ENCODE results near the gene HRCT1. TPM values are rescaled to one million over a fixed set of nuclear protein-coding genes. Genes with fewer than 3 reads are reported as not detected.
A peak's percentile ranks its signal among the peaks of the same experiment; 100 is the strongest.
"Not testable (repeated sequence)": the region's sequence is repeated elsewhere in the genome, so short reads cannot be mapped to it uniquely, and the experiment has no call there.

The HRCT1 gene
- total RNA-seq, 2 donors from 2014 or later: 4.9 to 12.5 TPM

- H3K4me3 ChIP-seq: no peak overlapping the region
- no peaks in the 10 kb centered on the region for H3K27me3 ChIP-seq
- peak; percentile 86 for DNase-seq (ENCODE audit: low spot score)
- no peak overlapping the region for H3K27ac ChIP-seq
- TF ChIP-seq, protein P1, sequence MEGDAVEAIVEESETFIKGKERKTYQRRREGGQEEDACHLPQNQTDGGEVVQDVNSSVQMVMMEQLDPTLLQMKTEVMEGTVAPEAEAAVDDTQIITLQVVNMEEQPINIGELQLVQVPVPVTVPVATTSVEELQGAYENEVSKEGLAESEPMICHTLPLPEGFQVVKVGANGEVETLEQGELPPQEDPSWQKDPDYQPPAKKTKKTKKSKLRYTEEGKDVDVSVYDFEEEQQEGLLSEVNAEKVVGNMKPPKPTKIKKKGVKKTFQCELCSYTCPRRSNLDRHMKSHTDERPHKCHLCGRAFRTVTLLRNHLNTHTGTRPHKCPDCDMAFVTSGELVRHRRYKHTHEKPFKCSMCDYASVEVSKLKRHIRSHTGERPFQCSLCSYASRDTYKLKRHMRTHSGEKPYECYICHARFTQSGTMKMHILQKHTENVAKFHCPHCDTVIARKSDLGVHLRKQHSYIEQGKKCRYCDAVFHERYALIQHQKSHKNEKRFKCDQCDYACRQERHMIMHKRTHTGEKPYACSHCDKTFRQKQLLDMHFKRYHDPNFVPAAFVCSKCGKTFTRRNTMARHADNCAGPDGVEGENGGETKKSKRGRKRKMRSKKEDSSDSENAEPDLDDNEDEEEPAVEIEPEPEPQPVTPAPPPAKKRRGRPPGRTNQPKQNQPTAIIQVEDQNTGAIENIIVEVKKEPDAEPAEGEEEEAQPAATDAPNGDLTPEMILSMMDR (IDR thresholded peaks at IDR 0.05): peak; percentile 96 to 97
- no peaks in the 10 kb centered on the region for H3K4me1 ChIP-seq
- peaks cover 0 to 3% of the 10 kb centered on the region in 2 donors for H3K9me3 ChIP-seq
- H3K36me3 ChIP-seq: no peaks in the 10 kb centered on the region
Observed at GRCh38 chr9:35882263-35882848, 23.6 kb upstream of the HRCT1 start.

- Histone ChIP-seq H3K4me1 (no peaks in the 10 kb centered on the region), H3K4me3 (no peak overlapping the region), H3K27ac (no peak overlapping the region), H3K9me3 (no peaks in the 10 kb centered on the region), H3K27me3 (no peaks in the 10 kb centered on the region), H3K36me3 (no peaks in the 10 kb centered on the region)
- TF ChIP-seq, protein P1 (IDR thresholded peaks at IDR 0.05): no peak
- DNase-seq (ENCODE audit: low spot score): no peak
Observed at GRCh38 chr9:35882996-35883395, 23.0 kb upstream of the HRCT1 start.

DNA sequence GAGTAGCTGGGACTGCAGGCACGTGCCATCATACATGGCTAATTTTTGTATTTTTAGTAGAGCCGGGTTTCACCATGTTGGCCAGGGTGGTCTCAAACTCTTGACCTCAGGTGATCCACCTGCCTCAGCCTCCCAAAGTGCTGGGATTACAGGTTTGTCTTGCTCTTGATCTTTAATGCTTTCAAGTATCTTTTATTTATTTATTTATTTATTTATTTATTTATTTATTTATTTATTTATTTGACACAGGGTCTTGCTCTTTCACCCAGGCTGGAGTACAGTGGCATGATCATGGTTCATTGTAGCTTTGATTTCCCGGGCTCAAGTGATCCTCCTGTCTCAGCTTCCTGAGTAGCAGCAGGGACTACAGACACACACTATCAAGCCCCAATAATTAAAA lies 21.1 kb upstream of the HRCT1 start:
- not testable (repeated sequence) for H3K4me3 ChIP-seq; H3K27me3 ChIP-seq; H3K9me3 ChIP-seq; H3K27ac ChIP-seq; H3K36me3 ChIP-seq; H3K4me1 ChIP-seq; DNase-seq (ENCODE audit: low spot score)

DNA sequence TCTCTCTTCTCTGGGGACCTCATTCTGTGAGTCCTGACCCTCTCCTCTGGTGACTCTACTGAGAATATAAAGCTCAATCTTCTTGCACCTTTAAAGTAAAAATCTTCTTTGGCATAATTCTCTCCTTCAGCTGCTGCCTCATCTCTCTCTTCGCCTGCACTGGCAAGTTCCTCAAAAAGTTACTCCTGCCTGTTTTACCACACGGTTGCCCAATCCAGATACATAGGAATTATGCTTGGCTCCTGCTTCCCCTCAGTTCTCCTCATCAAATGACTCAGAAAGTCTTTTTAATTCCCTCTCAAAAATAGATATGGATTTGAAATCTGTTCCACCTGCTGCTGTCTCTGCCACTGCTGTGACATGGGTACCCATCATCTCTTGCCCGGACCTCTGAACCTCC lies 14.4 kb upstream of the HRCT1 start:
- no peaks in the 10 kb centered on the region for H3K9me3 ChIP-seq
- TF ChIP-seq, protein P1 (IDR thresholded peaks at IDR 0.05): no peak

GRCh38 chr9:35892051-35892450 lies 14.0 kb upstream of the HRCT1 start:
- H3K4me3 ChIP-seq: no peak overlapping the region
- no peaks in the 10 kb centered on the region for H3K4me1 ChIP-seq
- no peak overlapping the region for H3K27ac ChIP-seq
- no peak for DNase-seq (ENCODE audit: low spot score)
- TF ChIP-seq, protein P1 (IDR thresholded peaks at IDR 0.05): no peak
- no peaks in the 10 kb centered on the region for H3K9me3 ChIP-seq
- H3K27me3 ChIP-seq: no peaks in the 10 kb centered on the region
- no peaks in the 10 kb centered on the region for H3K36me3 ChIP-seq

More for the DNA sequence above, 14.4 kb upstream of the HRCT1 start:
- Histone ChIP-seq H3K27ac (no peak overlapping the region), H3K27me3 (no peaks in the 10 kb centered on the region), H3K4me1 (no peaks in the 10 kb centered on the region), H3K36me3 (no peaks in the 10 kb centered on the region), H3K4me3 (no peak overlapping the region)
- DNase-seq (ENCODE audit: low spot score): no peak

DNA sequence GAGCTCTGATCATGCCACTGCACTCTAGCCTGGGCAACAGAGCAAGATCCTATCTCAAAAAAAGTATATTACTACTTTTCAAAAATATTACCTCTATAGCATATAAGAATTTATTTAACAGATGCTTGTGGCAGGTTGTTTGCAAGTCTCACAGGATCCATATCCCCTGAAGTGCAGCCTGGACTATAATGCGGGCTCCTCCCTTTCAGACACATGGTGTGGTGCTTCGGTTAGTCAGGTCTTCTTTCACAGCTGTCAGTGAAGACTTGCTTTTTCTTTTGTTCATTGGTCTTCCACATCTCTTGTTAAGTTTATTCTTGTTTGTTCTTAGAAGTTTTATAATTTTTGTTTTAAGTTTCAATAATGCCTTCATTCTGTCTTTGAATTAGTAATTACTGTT lies 9.4 kb upstream of the HRCT1 start:
- no peak for DNase-seq (ENCODE audit: low spot score)
- TF ChIP-seq, protein P1 (IDR thresholded peaks at IDR 0.05): no peak
- no peaks in the 10 kb centered on the region for H3K27me3 ChIP-seq

GRCh38 chr9:35897376-35898099 lies 8.5 kb upstream of the HRCT1 start:
- H3K4me3 ChIP-seq; H3K27ac ChIP-seq; H3K27me3 ChIP-seq; DNase-seq (ENCODE audit: low spot score); H3K36me3 ChIP-seq; H3K4me1 ChIP-seq; H3K9me3 ChIP-seq: not testable (repeated sequence)

More for the DNA sequence above, 9.4 kb upstream of the HRCT1 start:
- H3K9me3 ChIP-seq: no peaks in the 10 kb centered on the region
- H3K4me1 ChIP-seq: no peaks in the 10 kb centered on the region
- H3K27ac ChIP-seq: no peak overlapping the region
- H3K4me3 ChIP-seq: no peak overlapping the region
- H3K36me3 ChIP-seq: no peaks in the 10 kb centered on the region
